SU-DHL-6 (cell line): ENCODE data around the gene PLAGL1.

Experiments used
- H2AFZ ChIP-seq: fragments of 200-600 bp; sonication (generic); 2 replicates; pipeline ENCODE4 v1.6.1; 2014; ENCODE audit warnings: low read depth, mild to moderate bottlenecking, moderate library complexity, mixed read lengths, antibody characterized with exemption, low read length; ENCODE audit not compliant: severe bottlenecking
- H3F3A ChIP-seq: fragments of 200-600 bp; shearing (Covaris generic); 2 replicates; pipeline ENCODE4 v1.6.0; 2016; ENCODE audit warnings: antibody characterized with exemption, mild to moderate bottlenecking; ENCODE audit not compliant: insufficient read depth
- H3K27ac ChIP-seq: fragments of 200-600 bp; sonication (generic); 2 replicates; pipeline ENCODE4 v1.5.1; 2016; ENCODE audit warnings: low read depth, mild to moderate bottlenecking, low read length, moderate library complexity, mixed read lengths
- H3K27me3 ChIP-seq: fragments of 200-600 bp; sonication (generic), shearing (Covaris generic); 2 replicates; pipeline ENCODE4 v1.6.0; 2014; ENCODE audit warnings: mild to moderate bottlenecking, low read length
- H3K36me3 ChIP-seq: fragments of 200-600 bp; sonication (generic); 2 replicates; pipeline ENCODE4 v1.6.1; 2014; ENCODE audit warnings: mild to moderate bottlenecking, low read length, mixed read lengths
- H3K4me2 ChIP-seq: fragments of 300-600, 200-600 bp; shearing (Covaris generic), sonication (generic); 2 replicates; pipeline ENCODE4 v1.6.0; 2014; ENCODE audit warnings: low read length, low read depth, mild to moderate bottlenecking; ENCODE audit not compliant: poor library complexity, severe bottlenecking
- H3K4me3 ChIP-seq: fragments of 200-600 bp; sonication (generic); 2 replicates; pipeline ENCODE4 v1.5.1; 2014; ENCODE audit warnings: antibody characterized with exemption, low read length, mild to moderate bottlenecking, mixed read lengths; ENCODE audit not compliant: insufficient read depth, poor library complexity, severe bottlenecking
- H3K79me2 ChIP-seq: fragments of 200-600 bp; sonication (generic); 2 replicates; pipeline ENCODE4 v1.6.1; 2014; ENCODE audit warnings: mild to moderate bottlenecking, low read length, moderate library complexity; ENCODE audit not compliant: insufficient read depth
- H3K9ac ChIP-seq: fragments of 200-600 bp; sonication (generic); 2 replicates; pipeline ENCODE4 v1.7.0; 2014; ENCODE audit warnings: mild to moderate bottlenecking, low read length
- H3K9me2 ChIP-seq: fragments of 200-600 bp; sonication (generic); replicated peaks from 2 replicates; pipeline ENCODE4 v1.6.1; 2014; ENCODE audit warnings: low read length; ENCODE audit not compliant: insufficient read depth
- H3K9me3 ChIP-seq: fragments of 200-600 bp; sonication (generic); 2 replicates; pipeline ENCODE4 v1.6.1; 2014; ENCODE audit warnings: low read length, mixed read lengths; ENCODE audit not compliant: insufficient read depth
- H4K20me1 ChIP-seq: fragments of 200-600 bp; sonication (generic); 2 replicates; pipeline ENCODE4 v1.6.1; 2014; ENCODE audit warnings: low read depth, mild to moderate bottlenecking, antibody characterized with exemption, low read length, moderate library complexity, mixed read lengths
- CTCF ChIP-seq: fragments of 200-600 bp; sonication (generic); IDR thresholded peaks from one replicate; pipeline ENCODE4 v1.5.1; 2017; ENCODE audit warnings: antibody characterized with exemption, mild to moderate bottlenecking, low read length, moderate library complexity; ENCODE audit not compliant: insufficient read depth, poor library complexity, severe bottlenecking
- EZH2phosphoT487 ChIP-seq: fragments of 200-600 bp; sonication (generic), shearing (Covaris generic); conservative IDR thresholded peaks from 2 replicates; pipeline ENCODE4 v1.6.1; 2018; ENCODE audit warnings: mild to moderate bottlenecking, antibody characterized with exemption, low read length, moderate library complexity, mixed read lengths

The PLAGL1 gene

GRCh38 chr6:143971482-143972205, 36.4 kb downstream of the PLAGL1 start:
- Histone ChIP-seq H3K9me3 (no peaks in the 10 kb centered on the region), H3F3A (no peaks in the 10 kb centered on the region), H3K27me3 (no peaks in the 10 kb centered on the region), H3K4me3 (no peak overlapping the region), H3K9me2 (no peaks in the 10 kb centered on the region), H3K36me3 (no peaks in the 10 kb centered on the region), H3K4me2 (no peak overlapping the region), H4K20me1 (no peaks in the 10 kb centered on the region), H3K27ac (no peak overlapping the region), H3K9ac (no peak overlapping the region), H3K79me2 (no peaks in the 10 kb centered on the region), H2AFZ (no peak overlapping the region)
- TF ChIP-seq CTCF: no peak
- no peak for TF ChIP-seq EZH2phosphoT487

- H3K9me3 ChIP-seq: no peaks in the 10 kb centered on the region
- H3K27me3 ChIP-seq: no peaks in the 10 kb centered on the region
- H3K27ac ChIP-seq: no peak overlapping the region
- no peaks in the 10 kb centered on the region for H3K36me3 ChIP-seq
- no peaks in the 10 kb centered on the region for H3F3A ChIP-seq
- H3K4me3 ChIP-seq: no peak overlapping the region
- H3K9me2 ChIP-seq: no peaks in the 10 kb centered on the region
- H3K9ac ChIP-seq: no peak overlapping the region
- TF ChIP-seq EZH2phosphoT487 (no peak), CTCF (no peak)
- H3K79me2 ChIP-seq: no peaks in the 10 kb centered on the region
- H3K4me2 ChIP-seq: no peak overlapping the region
- H4K20me1 ChIP-seq: no peaks in the 10 kb centered on the region
- H2AFZ ChIP-seq: no peak overlapping the region
These were observed 37.4 kb downstream of the PLAGL1 start for GRCh38 chr6:143970456-143971218.

GRCh38 chr6:143969077-143969476, 39.0 kb downstream of the PLAGL1 start:
- TF ChIP-seq CTCF (no peak), EZH2phosphoT487 (no peak)
- Histone ChIP-seq H3K4me2 (no peak overlapping the region), H4K20me1 (no peaks in the 10 kb centered on the region), H3K9ac (no peak overlapping the region), H3K27me3 (no peaks in the 10 kb centered on the region), H3K9me3 (no peaks in the 10 kb centered on the region), H3K36me3 (no peaks in the 10 kb centered on the region), H3K9me2 (no peaks in the 10 kb centered on the region), H3K4me3 (no peak overlapping the region), H3F3A (no peaks in the 10 kb centered on the region), H3K79me2 (no peaks in the 10 kb centered on the region), H2AFZ (no peak overlapping the region), H3K27ac (no peak overlapping the region)
